ENCODE results near the gene ZNF473. TPM values are rescaled to one million over a fixed set of nuclear protein-coding genes. Genes with fewer than 3 reads are reported as not detected.

The ZNF473 gene
- 4.6 and 5.2 TPM in 2 replicates for total RNA-seq

GRCh38 chr19:50025794-50026549 is at the start of gene ZNF473:
ZNF473 (plus strand) TSS chr19:50026005; CDS start chr19:50031083, 5,078 bp downstream.

GRCh38 chr19:50025022-50025793 is 597 bp upstream of the ZNF473 start, which contains the start of gene VRK3:
VRK3 (minus strand) TSS chr19:50025372; CDS start chr19:50016162, 9,210 bp downstream.

Other genes with a start within 250 kb of the ZNF473 start
- 23.8 and 26.1 TPM in 2 replicates for gene FUZ, start 212.7 kb upstream of the ZNF473 start, total RNA-seq
- 11.1 and 16.8 TPM in 2 replicates for gene MED25, start 207.7 kb upstream of the ZNF473 start, total RNA-seq
- gene PTOV1, start 174.8 kb upstream of the ZNF473 start, total RNA-seq: 47.9 and 61.5 TPM in 2 replicates
- gene PNKP, start 158.4 kb upstream of the ZNF473 start, total RNA-seq: 26.9 and 33.4 TPM in 2 replicates
- gene AKT1S1, start 148.7 kb upstream of the ZNF473 start, total RNA-seq: 7.5 and 12.1 TPM in 2 replicates
- gene TBC1D17, start 148.3 kb upstream of the ZNF473 start, total RNA-seq: 7.5 and 10.2 TPM in 2 replicates
- 0.14 and 0.46 TPM in 2 replicates for gene IL4I1, start 129.1 kb upstream of the ZNF473 start, total RNA-seq
- 15.5 and 16.3 TPM in 2 replicates for gene ATF5, start 96.8 kb upstream of the ZNF473 start, total RNA-seq
- 7.1 and 13.4 TPM in 2 replicates for gene NUP62, start 96.5 kb upstream of the ZNF473 start, total RNA-seq
- not detected in 2 replicates for gene SIGLEC11, start 64.8 kb upstream of the ZNF473 start, total RNA-seq
- gene VRK3, start 633 bp upstream of the ZNF473 start, total RNA-seq: 19.3 TPM in 2 replicates
- gene IZUMO2, start 137.3 kb downstream of the ZNF473 start, total RNA-seq: not detected in 2 replicates
- under 0.01 TPM in 1 of 2 replicates, not detected in the other for gene MYH14, start 177.6 kb downstream of the ZNF473 start, total RNA-seq

All from smooth muscle cell of bladder (primary cell).